ENCODE measurements around the gene HOXB7.
A peak's percentile ranks its signal among the peaks of the same experiment; 100 is the strongest.

The HOXB7 gene

DNA sequence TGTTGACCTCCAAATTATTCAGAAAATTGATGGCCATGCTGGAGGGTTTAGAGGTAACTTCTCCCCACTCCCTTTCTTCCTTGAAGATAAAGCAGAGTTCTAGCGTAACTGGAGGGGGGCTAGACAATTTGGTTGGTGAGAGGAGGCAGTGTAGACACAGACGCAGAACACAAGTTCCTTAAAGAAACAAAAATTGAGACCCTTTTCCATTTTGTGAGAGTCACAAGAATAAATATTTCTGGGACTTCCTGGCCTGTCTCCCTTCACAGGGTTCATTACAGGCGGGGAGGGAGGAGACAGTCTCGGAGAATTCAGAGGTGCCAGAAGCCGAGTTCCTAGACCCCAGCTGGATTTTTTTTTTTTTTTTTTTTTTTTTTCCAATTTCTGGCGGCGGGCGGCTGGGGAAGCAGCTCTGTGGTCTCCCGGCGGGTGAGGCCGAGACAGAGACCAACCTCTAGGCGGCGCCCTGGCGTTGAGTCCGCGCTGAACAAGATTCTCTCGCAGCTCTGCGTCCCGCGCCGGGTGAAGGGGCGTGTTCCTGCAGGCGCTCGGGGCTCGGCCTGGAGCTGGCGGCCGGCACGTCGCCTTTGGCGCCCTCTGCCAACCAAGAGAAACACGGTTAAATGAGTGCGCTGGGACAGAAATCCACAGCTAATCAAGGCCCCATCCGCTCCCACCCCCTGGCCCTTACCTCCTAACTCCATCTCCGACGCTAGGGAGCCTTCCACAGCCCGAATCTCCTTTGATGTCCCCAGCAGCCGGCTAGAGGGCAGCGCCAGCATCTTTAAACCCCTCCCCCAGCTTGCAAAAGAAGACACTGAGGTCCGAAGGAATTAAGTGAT, 25.6 kb upstream of the HOXB7 start:
- DNase-seq (ENCODE audit: low read depth in 2 of 2): peak; percentile 44 to 75

- no peak for DNase-seq (ENCODE audit: low read depth in 2 of 2)
These were observed 23.8 kb upstream of the HOXB7 start for GRCh38 chr17:48634493-48635208.

- DNase-seq (ENCODE audit: low read depth in 2 of 2): no peak
These were observed 22.5 kb upstream of the HOXB7 start for GRCh38 chr17:48633266-48633677.

DNA sequence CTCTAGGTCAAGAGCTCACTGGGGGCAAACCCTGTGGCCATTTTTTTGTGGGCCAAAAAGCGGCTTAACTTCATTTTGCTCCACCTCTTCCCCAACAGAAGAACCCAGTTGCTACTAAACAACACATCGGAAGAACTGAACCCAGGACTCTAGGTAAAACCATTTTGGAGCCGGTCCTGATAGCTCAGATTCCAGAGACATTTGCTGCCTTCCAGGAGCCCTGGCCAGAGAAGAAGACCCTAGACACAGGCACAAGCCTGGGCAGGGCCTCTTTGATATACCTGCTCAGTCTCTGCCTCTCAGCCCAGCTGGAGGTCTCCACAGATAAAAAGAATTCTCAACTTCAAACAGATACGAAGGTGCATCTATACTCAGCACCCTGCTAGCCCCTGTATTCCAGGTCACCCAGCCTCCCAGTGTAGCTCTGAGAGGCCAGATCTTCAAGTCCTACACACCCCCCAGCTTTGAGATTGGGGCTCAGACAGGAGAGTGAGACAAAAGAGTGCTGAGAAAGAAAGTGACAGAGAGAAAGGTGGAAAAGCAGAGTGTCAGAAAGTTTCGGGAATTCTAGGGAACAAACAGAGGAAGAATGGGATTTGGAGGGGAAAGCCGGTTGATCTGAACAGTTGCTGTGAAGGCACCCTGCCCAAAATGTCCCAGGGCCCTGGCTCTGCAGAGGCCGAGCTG, 21.9 kb upstream of the HOXB7 start:
- DNase-seq (ENCODE audit: low read depth in 2 of 2): no peak

GRCh38 chr17:48631693-48632578, 21.1 kb upstream of the HOXB7 start:
- no peak for DNase-seq (ENCODE audit: low read depth in 2 of 2)

DNA sequence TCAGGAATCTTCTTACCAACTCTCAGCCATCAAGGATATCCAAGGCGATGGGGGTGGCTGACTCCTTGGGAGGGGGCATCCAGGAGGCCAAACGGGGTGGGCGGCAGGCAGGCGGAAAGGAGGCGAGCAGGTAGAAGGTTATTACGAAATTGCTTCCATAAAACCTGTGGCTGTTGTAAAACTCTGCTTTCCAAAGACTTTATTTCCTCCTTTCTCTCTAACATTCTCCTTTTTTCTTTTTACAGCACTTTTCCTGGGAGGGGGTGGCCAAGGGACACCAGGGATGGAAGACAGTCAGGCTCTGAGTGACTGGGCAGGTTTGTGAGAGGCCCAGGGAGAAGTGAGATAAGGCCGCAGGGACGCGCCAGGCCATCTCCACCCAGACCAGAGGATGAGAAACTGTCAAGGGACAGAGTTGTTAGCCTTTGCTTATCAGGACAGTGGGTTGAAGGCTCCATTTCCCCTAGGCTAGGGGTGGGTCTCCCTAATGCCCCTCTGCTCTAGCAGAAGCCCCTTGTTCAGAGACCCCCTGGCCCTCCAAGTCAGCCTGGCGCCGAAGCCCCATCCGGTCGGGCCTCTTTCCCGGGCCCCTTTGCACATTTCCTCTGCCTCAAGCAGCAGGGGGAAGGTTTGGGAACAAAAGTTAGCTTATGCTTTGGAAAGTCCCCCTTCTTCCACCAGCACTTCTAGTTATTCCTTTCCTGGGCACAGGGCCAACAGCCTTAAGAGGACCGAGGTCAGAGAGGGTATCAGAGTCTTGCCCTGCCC, 20.3 kb upstream of the HOXB7 start:
- DNase-seq (ENCODE audit: low read depth in 2 of 2): no peak

DNA sequence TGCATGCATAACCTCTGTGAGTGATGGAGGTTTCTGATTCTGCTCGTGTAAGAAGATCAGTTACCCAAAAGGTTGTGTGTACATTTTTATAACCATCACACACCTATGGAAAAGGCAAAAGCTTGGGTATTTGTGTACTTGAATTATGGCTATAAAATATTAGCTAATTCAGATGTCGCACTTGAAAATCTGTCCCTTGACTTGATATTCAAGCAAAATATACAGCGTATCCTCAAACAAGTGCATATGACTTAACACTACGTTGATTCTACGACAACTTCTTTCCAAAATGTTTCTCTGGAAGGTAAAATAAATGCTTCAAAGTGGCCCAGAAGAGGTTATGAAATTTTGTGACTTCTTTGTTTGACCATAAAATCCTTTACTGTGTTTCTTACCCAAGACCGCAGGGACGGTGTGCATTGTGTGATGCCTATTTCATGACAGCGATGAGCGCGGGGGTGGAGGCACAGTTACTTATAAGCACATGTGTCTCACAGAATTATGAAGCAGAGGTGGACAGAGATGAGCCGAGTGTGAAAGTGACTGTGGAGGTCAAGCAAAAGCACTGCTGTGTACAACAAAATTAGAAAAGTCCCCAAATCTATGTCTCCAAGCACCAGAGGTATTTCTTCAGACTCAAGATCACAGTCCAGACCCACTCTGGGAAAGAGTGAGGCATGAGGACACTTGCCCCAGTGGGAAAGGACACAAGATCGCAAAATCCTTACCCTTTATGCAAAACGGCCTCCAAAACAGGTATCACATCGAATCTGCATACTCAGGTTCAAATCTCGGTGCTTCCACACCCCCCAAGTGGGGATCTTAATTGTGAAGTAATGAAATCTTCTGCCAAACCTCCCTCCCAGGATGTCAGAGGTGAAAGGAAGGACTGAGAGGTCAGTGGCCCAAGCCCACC, 19.4 kb upstream of the HOXB7 start:
- no peak for DNase-seq (ENCODE audit: low read depth in 2 of 2)

DNA sequence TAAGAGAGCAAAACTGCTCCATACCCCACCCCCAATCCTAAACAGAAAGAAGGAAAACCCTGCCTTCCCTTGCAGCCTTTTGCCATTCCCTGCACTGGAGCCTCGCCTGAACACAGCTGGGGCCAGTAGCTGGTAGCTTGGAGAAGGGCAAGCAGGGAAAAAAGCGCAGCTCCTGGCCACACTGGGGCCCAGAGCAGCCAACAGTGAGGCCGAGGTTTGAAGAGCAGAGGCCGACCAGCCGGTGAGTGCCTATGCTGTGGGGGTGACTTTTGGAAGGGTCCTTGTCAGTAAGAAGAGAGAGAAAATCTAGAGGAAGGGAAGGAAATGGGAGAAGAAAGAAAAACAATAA, 18.6 kb upstream of the HOXB7 start:
- no peak for DNase-seq (ENCODE audit: low read depth in 2 of 2)

- no peak for DNase-seq (ENCODE audit: low read depth in 2 of 2)
These were observed 18.0 kb upstream of the HOXB7 start for GRCh38 chr17:48628649-48629410.

GRCh38 chr17:48627623-48628521, 17.1 kb upstream of the HOXB7 start:
- DNase-seq (ENCODE audit: low read depth in 2 of 2): no peak

DNA sequence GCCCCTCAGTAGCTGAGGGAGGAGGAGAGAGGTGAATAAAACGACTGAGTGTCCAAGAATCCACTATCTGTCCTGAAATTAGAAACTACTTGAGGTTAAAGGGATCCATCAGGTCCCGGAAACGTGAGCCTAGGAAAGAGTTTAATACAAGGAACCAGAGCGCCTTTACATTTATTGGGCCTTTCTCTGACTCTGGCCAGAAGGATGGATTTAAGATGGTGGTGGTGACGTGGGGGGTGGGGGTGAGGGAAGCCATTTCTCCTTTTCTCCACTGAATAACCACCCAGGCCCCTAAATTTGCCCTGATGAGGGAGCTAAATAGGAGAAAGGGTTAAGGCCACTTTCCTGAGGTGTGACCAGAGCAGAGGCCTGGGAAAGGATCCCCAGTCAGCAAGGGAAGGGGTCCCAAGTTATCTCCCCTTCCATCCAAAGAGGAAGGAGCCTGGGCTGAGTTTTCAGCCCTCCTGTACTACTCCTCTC, 16.3 kb upstream of the HOXB7 start:
- no peak for DNase-seq (ENCODE audit: low read depth in 2 of 2)

DNA sequence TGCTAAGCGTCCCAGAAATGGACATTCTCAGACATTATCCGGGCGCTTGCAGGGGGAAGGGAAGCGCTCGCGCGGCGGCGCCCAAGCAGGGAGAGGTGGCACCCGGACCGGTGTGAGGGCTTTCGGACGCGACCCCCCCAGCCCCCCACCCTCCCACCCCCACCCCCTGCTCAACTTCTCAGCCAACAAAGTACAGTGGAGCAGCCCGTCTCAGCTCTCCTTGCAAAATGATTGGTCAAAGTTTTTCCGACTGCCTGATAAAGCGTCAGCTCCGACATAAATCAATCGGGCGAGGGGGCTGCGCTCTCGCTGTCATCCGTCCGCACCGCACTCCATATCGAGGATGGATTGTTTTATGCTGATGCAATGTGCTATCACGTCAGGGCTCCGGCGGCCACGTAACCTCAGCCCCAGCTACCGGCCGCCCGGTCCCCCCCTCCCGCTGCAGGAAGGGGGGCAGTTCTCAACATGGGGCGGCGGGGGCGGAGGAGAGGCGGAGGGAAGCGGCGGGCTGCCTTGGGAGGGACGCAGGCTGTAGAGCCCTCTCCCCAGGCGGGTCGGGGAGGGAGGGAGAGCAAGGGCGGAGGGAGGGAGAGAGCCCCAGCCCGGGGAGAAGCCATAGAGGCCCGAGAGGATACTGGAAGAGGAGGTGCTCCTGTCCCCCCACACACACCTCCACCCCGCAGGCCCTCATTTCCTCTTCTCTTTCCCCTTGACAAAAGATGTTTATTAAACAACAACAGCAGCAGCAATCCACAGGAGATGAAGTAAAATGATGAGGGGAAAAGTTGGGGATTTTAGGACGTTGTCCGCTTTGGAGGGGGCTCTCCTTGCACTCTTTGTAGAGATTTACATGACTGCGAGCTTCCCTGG, 15.7 kb upstream of the HOXB7 start, which contains the start of gene HOXB9:
TSS of gene HOXB9 (minus strand) at position 114 of the 873 bp plus-strand sequence. CDS start at position 25, 89 bp downstream.
- DNase-seq (ENCODE audit: low read depth in 2 of 2): no peak

GRCh38 chr17:48625495-48626244, 14.9 kb upstream of the HOXB7 start:
- DNase-seq (ENCODE audit: low read depth in 2 of 2): peak in 1 of 2 experiments; percentile 29

- DNase-seq (ENCODE audit: low read depth in 2 of 2): no peak
These were observed 14.0 kb upstream of the HOXB7 start for GRCh38 chr17:48624544-48625494.

DNA sequence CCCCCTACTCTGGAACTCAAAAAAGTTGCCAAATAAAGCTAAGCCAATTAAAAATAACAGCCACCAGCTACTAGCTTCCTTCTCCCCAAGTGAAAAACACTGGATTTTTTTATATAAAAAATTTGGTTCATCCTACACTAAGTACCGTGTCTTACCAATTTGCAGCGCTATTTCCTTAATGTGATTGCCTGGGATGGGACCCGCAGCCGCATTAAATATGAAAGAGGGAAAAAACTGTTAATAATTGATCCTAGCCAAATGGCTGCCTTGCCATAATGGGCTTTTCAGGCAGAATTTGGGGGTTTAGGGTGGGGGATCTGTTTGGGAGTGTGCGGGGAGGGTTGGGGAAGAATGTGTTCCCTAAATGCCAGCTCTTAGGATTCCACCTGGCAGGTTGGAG, 13.3 kb upstream of the HOXB7 start:
- no peak for DNase-seq (ENCODE audit: low read depth in 2 of 2)

All from stimulated activated CD4-positive, alpha-beta T cell treated with anti-CD3 and anti-CD28 coated beads, Interleukin-12 subunit alpha, Interleukin-12 subunit beta, amount 100 ng/mL, for 24 hours (primary cell).